MM.1S (cell line): ENCODE data around the gene POLR2A.

Source experiments
- EZH2 ChIP-seq: fragments of 300-600 bp; sonication (generic); optimal IDR thresholded peaks from 2 replicates; pipeline ENCODE3; 2017; ENCODE audit warnings: low read depth, mild to moderate bottlenecking, antibody characterized with exemption, low read length, mixed read lengths
- TF ChIP-seq, protein P1 (sequence below): fragments of 300-600 bp; sonication (generic); IDR thresholded peaks from 2 replicates; pipeline ENCODE4 v1.5.1; 2016; ENCODE audit warnings: antibody characterized with exemption, low read length, mixed read lengths

DNA sequence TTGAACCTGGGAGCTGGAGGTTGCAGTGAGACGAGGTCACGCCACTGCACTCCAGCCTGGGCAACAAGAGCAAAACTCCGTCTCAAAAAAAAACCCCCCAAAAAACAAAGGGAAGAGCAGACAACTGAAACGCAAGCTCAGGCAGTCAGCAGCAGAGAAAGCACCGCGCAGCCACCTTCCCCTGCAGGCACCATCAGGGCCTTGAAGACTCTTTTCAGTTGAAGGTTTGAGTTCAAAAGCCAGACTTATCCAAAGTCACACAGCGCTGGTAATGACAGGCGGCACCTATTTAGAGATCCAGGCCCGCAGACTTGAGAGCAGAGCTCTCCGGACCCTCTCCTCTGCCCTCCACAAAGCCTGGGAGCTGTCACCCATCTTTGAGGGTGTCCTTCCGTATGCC, 15.9 kb upstream of the POLR2A start:
- TF ChIP-seq, protein P1, sequence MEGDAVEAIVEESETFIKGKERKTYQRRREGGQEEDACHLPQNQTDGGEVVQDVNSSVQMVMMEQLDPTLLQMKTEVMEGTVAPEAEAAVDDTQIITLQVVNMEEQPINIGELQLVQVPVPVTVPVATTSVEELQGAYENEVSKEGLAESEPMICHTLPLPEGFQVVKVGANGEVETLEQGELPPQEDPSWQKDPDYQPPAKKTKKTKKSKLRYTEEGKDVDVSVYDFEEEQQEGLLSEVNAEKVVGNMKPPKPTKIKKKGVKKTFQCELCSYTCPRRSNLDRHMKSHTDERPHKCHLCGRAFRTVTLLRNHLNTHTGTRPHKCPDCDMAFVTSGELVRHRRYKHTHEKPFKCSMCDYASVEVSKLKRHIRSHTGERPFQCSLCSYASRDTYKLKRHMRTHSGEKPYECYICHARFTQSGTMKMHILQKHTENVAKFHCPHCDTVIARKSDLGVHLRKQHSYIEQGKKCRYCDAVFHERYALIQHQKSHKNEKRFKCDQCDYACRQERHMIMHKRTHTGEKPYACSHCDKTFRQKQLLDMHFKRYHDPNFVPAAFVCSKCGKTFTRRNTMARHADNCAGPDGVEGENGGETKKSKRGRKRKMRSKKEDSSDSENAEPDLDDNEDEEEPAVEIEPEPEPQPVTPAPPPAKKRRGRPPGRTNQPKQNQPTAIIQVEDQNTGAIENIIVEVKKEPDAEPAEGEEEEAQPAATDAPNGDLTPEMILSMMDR, result no peak
- no peak for TF ChIP-seq EZH2
